ENCODE measurements around the gene SH3RF3. TPM values are rescaled to one million over a fixed set of nuclear protein-coding genes. Genes with fewer than 3 reads are reported as not detected.

SH3RF3 gene
- polyA plus RNA-seq, 1 donor (not counting 4 experiments of a cell fraction or from before 2014, with no cell fraction given): 0.08 TPM

DNA sequence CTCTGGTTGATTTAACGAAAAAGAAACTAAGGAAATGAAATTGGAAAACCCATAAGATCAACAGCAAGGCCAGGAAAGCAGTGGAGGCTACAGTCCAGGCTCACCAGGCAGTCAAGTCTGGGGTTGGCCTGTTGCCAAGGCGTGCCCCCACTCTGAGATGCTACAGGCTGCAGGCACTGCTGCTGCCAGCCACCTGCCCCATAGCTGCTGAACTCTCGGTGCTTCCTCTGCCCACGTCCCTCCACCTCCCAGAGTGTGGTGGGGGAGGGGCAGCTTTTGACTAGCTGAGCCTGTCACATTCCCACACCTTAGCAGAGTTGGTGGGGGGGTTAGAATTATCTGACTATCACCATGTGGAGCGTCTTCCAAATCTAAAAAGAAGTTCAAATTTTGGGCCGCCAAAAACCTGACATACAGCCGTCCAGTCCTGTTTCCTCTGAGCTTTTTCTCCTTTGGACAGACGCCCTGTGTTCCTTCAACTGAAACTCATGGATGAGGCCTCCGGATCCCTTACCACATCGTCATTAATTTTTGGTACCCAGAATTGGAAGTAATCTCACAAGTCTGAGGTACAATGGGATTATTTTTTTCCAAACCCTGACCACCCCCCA, 3.9 kb upstream of the SH3RF3 start:
- no peak overlapping the region for H3K9ac ChIP-seq (ENCODE audit: control insufficient read depth, extremely low read depth, insufficient read depth, low read length)
- peak overlapping the region; percentile 35 for H3K4me2 ChIP-seq (ENCODE audit: control insufficient read depth, extremely low read depth, insufficient read depth, low read depth, low read length)
- dilution Hi-C loops (cut with MboI; ENCODE audit: extremely low pct_ligation_motif_present, low sequenced_read_pairs): no loop called here
- no peaks in the 10 kb centered on the region for H4K20me1 ChIP-seq (ENCODE audit: control insufficient read depth, extremely low read depth, insufficient read depth, low read length)
- TF ChIP-seq EZH2 (IDR thresholded peaks at IDR 0.05; ENCODE audit: low read length): no peak
- TF ChIP-seq, protein P1, sequence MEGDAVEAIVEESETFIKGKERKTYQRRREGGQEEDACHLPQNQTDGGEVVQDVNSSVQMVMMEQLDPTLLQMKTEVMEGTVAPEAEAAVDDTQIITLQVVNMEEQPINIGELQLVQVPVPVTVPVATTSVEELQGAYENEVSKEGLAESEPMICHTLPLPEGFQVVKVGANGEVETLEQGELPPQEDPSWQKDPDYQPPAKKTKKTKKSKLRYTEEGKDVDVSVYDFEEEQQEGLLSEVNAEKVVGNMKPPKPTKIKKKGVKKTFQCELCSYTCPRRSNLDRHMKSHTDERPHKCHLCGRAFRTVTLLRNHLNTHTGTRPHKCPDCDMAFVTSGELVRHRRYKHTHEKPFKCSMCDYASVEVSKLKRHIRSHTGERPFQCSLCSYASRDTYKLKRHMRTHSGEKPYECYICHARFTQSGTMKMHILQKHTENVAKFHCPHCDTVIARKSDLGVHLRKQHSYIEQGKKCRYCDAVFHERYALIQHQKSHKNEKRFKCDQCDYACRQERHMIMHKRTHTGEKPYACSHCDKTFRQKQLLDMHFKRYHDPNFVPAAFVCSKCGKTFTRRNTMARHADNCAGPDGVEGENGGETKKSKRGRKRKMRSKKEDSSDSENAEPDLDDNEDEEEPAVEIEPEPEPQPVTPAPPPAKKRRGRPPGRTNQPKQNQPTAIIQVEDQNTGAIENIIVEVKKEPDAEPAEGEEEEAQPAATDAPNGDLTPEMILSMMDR (optimal IDR thresholded peaks at IDR 0.05 in 1 of 3, IDR thresholded peaks at IDR 0.05 in 1 of 3, conservative IDR thresholded peaks at IDR 0.05 in 1 of 3; ENCODE audit: extremely low read depth in 1 of 3, insufficient read depth in 2 of 3, low read length in 3 of 3): no peak
- no peaks in the 10 kb centered on the region for H3K9me1 ChIP-seq (ENCODE audit: control insufficient read depth, extremely low read depth, insufficient read depth, low read length)
- H3K79me2 ChIP-seq (ENCODE audit: control insufficient read depth, insufficient read depth, low read length): no peaks in the 10 kb centered on the region
- no peak overlapping the region for H3K4me3 ChIP-seq (ENCODE audit: control insufficient read depth in 2 of 3, extremely low read depth in 1 of 3, insufficient read depth in 2 of 3, low read depth in 1 of 3, low read length in 3 of 3)
- no peak overlapping the region for H2AFZ ChIP-seq (ENCODE audit: control insufficient read depth, low read length)
- FAIRE-seq (no peak), DNase-seq (ENCODE audit: low read depth, low spot score) (no peak)
- peaks cover 31% of the 10 kb centered on the region for H3K4me1 ChIP-seq (ENCODE audit: control insufficient read depth, extremely low read depth, insufficient read depth, low read length)
- H3K27ac ChIP-seq (ENCODE audit: control insufficient read depth, insufficient read depth, low read length): no peak overlapping the region
- H3K9me3 ChIP-seq (ENCODE audit: control insufficient read depth, low read depth, low read length): no peaks in the 10 kb centered on the region
- H3K27me3 ChIP-seq (ENCODE audit: control insufficient read depth, extremely low read depth, insufficient read depth, low read length): peaks cover 37% of the 10 kb centered on the region
- no peaks in the 10 kb centered on the region for H3K36me3 ChIP-seq (ENCODE audit: control insufficient read depth in 2 of 2, extremely low read depth in 1 of 2, insufficient read depth in 2 of 2, low read length in 2 of 2)

DNA sequence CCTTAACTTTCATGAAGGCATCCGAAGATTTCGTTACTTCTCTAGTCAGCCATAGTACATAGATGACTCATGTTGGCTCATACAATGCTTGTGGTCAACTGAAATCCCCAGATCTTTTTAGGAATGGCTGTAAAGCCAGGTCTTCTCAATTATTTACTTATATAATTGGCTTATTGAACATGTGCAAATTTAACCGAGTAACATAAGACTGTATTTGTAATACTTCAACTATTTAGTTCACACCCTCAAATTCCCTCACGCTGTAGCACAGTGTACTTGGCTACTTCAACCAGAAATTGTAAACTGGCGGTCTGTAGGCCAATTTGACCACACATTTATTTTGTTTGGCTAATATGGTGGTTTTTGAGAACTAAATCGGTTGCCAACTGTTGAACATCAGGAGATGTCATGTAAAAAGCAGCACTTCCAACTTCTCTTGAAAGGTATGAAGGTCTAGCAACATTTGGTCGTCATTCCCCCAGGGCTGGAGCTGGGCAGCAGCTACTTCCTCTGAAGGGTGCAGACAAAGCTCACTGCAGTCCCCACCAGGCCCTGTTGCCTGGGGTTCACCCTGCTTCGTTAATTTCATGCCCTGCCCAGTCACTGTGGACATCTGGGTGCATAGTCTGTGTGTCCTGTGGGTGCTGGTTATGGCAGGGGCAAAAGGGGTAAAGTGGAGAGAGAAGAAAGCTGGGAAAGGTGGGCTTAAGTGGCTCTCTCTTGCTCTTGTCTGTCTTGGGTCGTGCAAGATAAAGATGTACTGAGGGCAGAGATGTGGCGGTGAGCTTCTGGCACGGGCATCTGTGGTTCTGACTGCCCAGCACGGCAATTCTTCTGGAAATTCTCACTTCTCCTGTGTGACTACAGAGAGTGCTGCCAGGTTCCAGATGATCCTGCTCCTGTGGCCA, 3.2 kb upstream of the SH3RF3 start:
- Histone ChIP-seq H3K9me3 (ENCODE audit: control insufficient read depth, low read depth, low read length) (no peaks in the 10 kb centered on the region), H2AFZ (ENCODE audit: control insufficient read depth, low read length) (no peak overlapping the region), H3K4me3 (ENCODE audit: control insufficient read depth in 2 of 3, extremely low read depth in 1 of 3, insufficient read depth in 2 of 3, low read depth in 1 of 3, low read length in 3 of 3) (no peak overlapping the region), H3K4me1 (ENCODE audit: control insufficient read depth, extremely low read depth, insufficient read depth, low read length) (peaks cover 31% of the 10 kb centered on the region), H3K36me3 (ENCODE audit: control insufficient read depth in 2 of 2, extremely low read depth in 1 of 2, insufficient read depth in 2 of 2, low read length in 2 of 2) (no peaks in the 10 kb centered on the region), H3K79me2 (ENCODE audit: control insufficient read depth, insufficient read depth, low read length) (no peaks in the 10 kb centered on the region), H3K27me3 (ENCODE audit: control insufficient read depth, extremely low read depth, insufficient read depth, low read length) (peaks cover 45% of the 10 kb centered on the region), H3K27ac (ENCODE audit: control insufficient read depth, insufficient read depth, low read length) (peak overlapping the region; percentile 20), H3K9ac (ENCODE audit: control insufficient read depth, extremely low read depth, insufficient read depth, low read length) (no peak overlapping the region), H4K20me1 (ENCODE audit: control insufficient read depth, extremely low read depth, insufficient read depth, low read length) (no peaks in the 10 kb centered on the region), H3K9me1 (ENCODE audit: control insufficient read depth, extremely low read depth, insufficient read depth, low read length) (no peaks in the 10 kb centered on the region), H3K4me2 (ENCODE audit: control insufficient read depth, extremely low read depth, insufficient read depth, low read depth, low read length) (peak overlapping the region; percentile 35)
- TF ChIP-seq EZH2 (IDR thresholded peaks at IDR 0.05; ENCODE audit: low read length): peak; percentile 31
- TF ChIP-seq, protein P1 (optimal IDR thresholded peaks at IDR 0.05 in 1 of 3, IDR thresholded peaks at IDR 0.05 in 1 of 3, conservative IDR thresholded peaks at IDR 0.05 in 1 of 3; ENCODE audit: extremely low read depth in 1 of 3, insufficient read depth in 2 of 3, low read length in 3 of 3): no peak
- DNase-seq (ENCODE audit: low read depth, low spot score) (peak; percentile 56), FAIRE-seq (peak; percentile 83)
- dilution Hi-C loops (cut with MboI; ENCODE audit: extremely low pct_ligation_motif_present, low sequenced_read_pairs): no loop called here

Measured in keratinocyte (primary cell).